Endothelial cell of umbilical vein (primary cell): ENCODE results near the gene KMT2B. TPM values are rescaled to one million over a fixed set of nuclear protein-coding genes. Genes with fewer than 3 reads are reported as not detected.

Experiments
- BruUV-seq: library from RNA; stranded (reverse); fragments of 400-500 nt; replicated peaks from 2 replicates; lab custom pipeline; 2021; lab: Mats Ljungman, UMichigan
- CTCF ChIA-PET: fragments of 300-600, 350-600 bp; sonication (Branson Sonifier 250); formaldehyde crosslinking; loops from one replicate; lab custom pipeline; 2021; ENCODE audit warnings: antibody characterized with exemption, inconsistent platforms; lab: Charles Lee
- POLR2A ChIA-PET: fragments of 300-600, 350-600 bp; sonication (Branson Sonifier 250); formaldehyde crosslinking; loops from one replicate; lab custom pipeline; 2021; ENCODE audit warnings: antibody characterized with exemption, inconsistent platforms; lab: Charles Lee
- DNase-seq: peaks from one replicate; pipeline ENCODE4 v3.0.0-alpha.2; 2011; ENCODE audit warnings: low read depth, low spot score
- FAIRE-seq: peaks from 2 replicates; lab custom pipeline; 2011; peaks lifted over from hg19 to GRCh38; lab: Jason Lieb, UNC
- H2AFZ ChIP-seq: 2 replicates; pipeline ENCODE4 v1.6.0; 2012; ENCODE audit warnings: low read depth, low read length, control low read depth, inconsistent platforms
- H3K27ac ChIP-seq: 2 replicates; pipeline ENCODE4 v1.5.1; 2011; ENCODE audit warnings: low read depth, mild to moderate bottlenecking, control low read depth, low read length, moderate library complexity; ENCODE audit not compliant: insufficient read depth
- H3K27me3 ChIP-seq, 2 experiments: 2 replicates each; pipeline versions ENCODE4 v1.6.0 to v1.6.1; 2011; ENCODE audit warnings: low read length in 2 of 2, mixed read lengths in 1 of 2; ENCODE audit not compliant: control insufficient read depth in 2 of 2, insufficient read depth in 2 of 2
- H3K36me3 ChIP-seq, 2 experiments: 2 replicates in 1 of 2; 3 replicates in 1 of 2; pipeline ENCODE4 v1.5.1; 2011; ENCODE audit warnings: low read length in 2 of 2, mild to moderate bottlenecking in 1 of 2, moderate library complexity in 1 of 2; ENCODE audit not compliant: control insufficient read depth in 2 of 2, insufficient read depth in 2 of 2; ENCODE audit errors: extremely low read depth in 1 of 2
- H3K4me1 ChIP-seq: 3 replicates; pipeline ENCODE4 v1.5.1; 2011; ENCODE audit warnings: mild to moderate bottlenecking, low read length; ENCODE audit not compliant: control insufficient read depth, insufficient read depth; ENCODE audit errors: extremely low read depth
- H3K4me2 ChIP-seq: 2 replicates; pipeline ENCODE4 v1.6.1; 2011; ENCODE audit warnings: low read length, control low read depth, mixed read lengths; ENCODE audit not compliant: insufficient read depth
- H3K4me3 ChIP-seq, 3 experiments: fragments of 200-600 bp in 1 of 3; sonication (generic), shearing (Covaris generic) in 1 of 3; replicated peaks in 1 of 3; 2 replicates each; pipeline ENCODE4 v1.5.1; 2011 to 2016; ENCODE audit warnings: control low read depth in 3 of 3, low read length in 3 of 3, mild to moderate bottlenecking in 2 of 3, inconsistent platforms in 1 of 3, low read depth in 1 of 3, moderate library complexity in 1 of 3; ENCODE audit not compliant: insufficient read depth in 1 of 3
- H3K79me2 ChIP-seq: 2 replicates; pipeline ENCODE4 v1.6.0; 2012; ENCODE audit warnings: low read length, inconsistent platforms; ENCODE audit not compliant: control insufficient read depth, insufficient read depth
- H3K9ac ChIP-seq: replicated peaks from 2 replicates; pipeline ENCODE3; 2011; ENCODE audit warnings: low read length, control low read depth; ENCODE audit not compliant: insufficient read depth; ENCODE audit errors: extremely low read depth
- H3K9me1 ChIP-seq: replicated peaks from 3 replicates; pipeline ENCODE4 v1.6.0; 2011; ENCODE audit warnings: mild to moderate bottlenecking, low read length; ENCODE audit not compliant: control insufficient read depth, insufficient read depth; ENCODE audit errors: extremely low read depth
- H3K9me3 ChIP-seq: replicated peaks from 2 replicates; pipeline ENCODE4 v1.5.1; 2012; ENCODE audit warnings: low read length, inconsistent platforms; ENCODE audit not compliant: control insufficient read depth, insufficient read depth
- H4K20me1 ChIP-seq: replicated peaks from 2 replicates; pipeline ENCODE3; 2011; ENCODE audit warnings: mild to moderate bottlenecking, low read length; ENCODE audit not compliant: control insufficient read depth, insufficient read depth; ENCODE audit errors: extremely low read depth
- CTCF ChIP-seq, 2 donors: IDR thresholded peaks; 1 replicate in 1 of 2; 2 replicates in 1 of 2; pipeline ENCODE4 v1.5.1; 2011; ENCODE audit warnings: low read length in 2 of 2, mild to moderate bottlenecking in 2 of 2, moderate library complexity in 2 of 2, control low read depth in 1 of 2, inconsistent platforms in 1 of 2, low read depth in 1 of 2; ENCODE audit not compliant: insufficient read depth in 1 of 2; ENCODE audit errors: extremely low read depth in 1 of 2
- EZH2 ChIP-seq: IDR thresholded peaks from 2 replicates; pipeline ENCODE4 v1.6.1; 2012; ENCODE audit warnings: borderline replicate concordance, low read depth, mild to moderate bottlenecking, moderate library complexity, low read length, inconsistent platforms; ENCODE audit not compliant: severe bottlenecking
- FOS ChIP-seq: IDR thresholded peaks from 2 replicates; pipeline ENCODE4 v1.6.1; 2011; ENCODE audit warnings: mild to moderate bottlenecking, low read length, moderate library complexity, borderline replicate concordance; ENCODE audit not compliant: insufficient read depth
- MYC ChIP-seq: IDR thresholded peaks from one replicate; pipeline ENCODE4 v1.6.1; 2011; ENCODE audit warnings: mild to moderate bottlenecking, low read depth, low read length
- POLR2A ChIP-seq: IDR thresholded peaks from 2 replicates; pipeline ENCODE4 v1.6.1; 2012; ENCODE audit warnings: low read depth, mild to moderate bottlenecking, control low read depth, low read length
- dilution Hi-C: fragments of 300-500 bp; cut with MboI; formaldehyde crosslinking; loops from one replicate; pipeline ENCODE4 v1.15.0; 2019; ENCODE audit warnings: low sequenced_read_pairs; ENCODE audit not compliant: extremely low pct_ligation_motif_present
- intact Hi-C: fragments of 100-400 bp; cut with micrococcal nuclease; formaldehyde crosslinking; loops from one replicate; pipeline ENCODE4 v1.10.0; 2022
- polyA plus RNA-seq, 4 experiments: library from polyadenylated mRNA; depleted of rRNA in 3 of 4; stranded (reverse) in 3 of 4; unstranded in 1 of 4; fragments of >200 nt; gene quantifications; 2 replicates each; pipeline versions ENCODE4 v1.2.1 to v1.2.3, GENCODE V29; 2011 to 2012; ENCODE audit warnings: missing spikeins in 1 of 4
- total RNA-seq: library from RNA; stranded (reverse); gene quantifications from 2 replicates; pipeline ENCODE4 v1.2.3, GENCODE V29; 2021

KMT2B gene
- total and polyA plus RNA-seq, 2 donors (not counting 3 experiments of a cell fraction or from before 2014, with no cell fraction given), result 28.4 to 37.2 TPM

DNA sequence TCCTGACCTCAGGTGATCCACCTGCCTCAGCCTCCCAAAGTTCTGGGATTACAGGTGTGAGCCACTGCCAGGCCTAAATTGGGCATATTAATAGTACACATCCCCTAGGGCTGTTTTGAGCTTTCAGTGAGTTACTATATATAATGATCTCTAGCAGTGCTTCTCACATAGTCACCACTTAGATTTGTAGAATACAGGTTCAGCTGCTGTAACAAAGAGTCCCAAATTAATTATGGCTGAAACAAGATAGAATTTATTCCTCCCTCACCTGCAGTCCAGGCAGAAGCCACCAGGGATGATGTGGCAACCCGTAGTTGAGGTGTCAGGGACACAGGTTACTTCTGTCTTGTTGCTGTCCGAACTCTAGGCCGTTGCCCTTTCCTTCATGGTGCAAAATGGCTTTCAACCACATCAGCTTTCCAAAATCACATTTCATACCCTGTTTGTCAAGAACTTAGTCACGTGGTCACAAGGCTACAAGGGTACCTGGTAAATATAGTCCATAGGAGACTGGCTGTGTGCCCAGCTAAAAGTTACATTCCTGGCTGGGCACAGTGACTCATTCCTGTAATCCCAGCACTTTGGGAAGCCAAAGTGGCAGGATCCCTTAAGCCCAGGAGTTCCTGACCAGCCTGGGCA is 43.0 kb downstream of the KMT2B start:
- Histone ChIP-seq H3K9ac (no peak overlapping the region), H3K4me2 (no peak overlapping the region), H3K79me2 (peaks cover 14% of the 10 kb centered on the region), H3K9me3 (no peaks in the 10 kb centered on the region), H2AFZ (no peak overlapping the region), H3K27me3 (no peaks in the 10 kb centered on the region), H3K9me1 (no peaks in the 10 kb centered on the region), H3K4me1 (peaks cover 22% of the 10 kb centered on the region), H3K36me3 (peaks cover 3 to 7% of the 10 kb centered on the region in 2 experiments), H3K27ac (no peak overlapping the region), H3K4me3 (no peak overlapping the region), H4K20me1 (no peaks in the 10 kb centered on the region)
- CTCF ChIA-PET, result no interaction called here
- TF ChIP-seq MYC (no peak), EZH2 (no peak), POLR2A (no peak), CTCF (IDR thresholded peaks at IDR 0.05; ENCODE audit: extremely low read depth in 1 of 2, insufficient read depth in 1 of 2, low read depth in 1 of 2, low read length in 2 of 2) (no peak), FOS (no peak)
- no peak for FAIRE-seq
- no TSS peak for BruUV-seq
- DNase-seq, result no peak
- POLR2A ChIA-PET, result no interaction called here
- intact Hi-C loops, result no loop called here
- dilution Hi-C loops, result no loop called here
